K562 (cell line): ENCODE data around the gene PTGER2. TPM values are rescaled to one million over a fixed set of nuclear protein-coding genes. Genes with fewer than 3 reads are reported as not detected.

ENCODE experiments used
- ATAC-seq: fragments of 200-7000 bp; cut with Tn5 transposase; 3 replicates; pipeline ENCODE4 v1.9.1; 2020; ENCODE audit warnings: moderate library complexity
- BruUV-seq: library from RNA; stranded (reverse); fragments of 400-500 nt; replicated peaks from 2 replicates; lab custom pipeline; 2021; lab: Mats Ljungman, UMichigan
- CTCF ChIA-PET: fragments of 300-600 bp; formaldehyde crosslinking; extraction: SDS; loops from one replicate; lab custom pipeline; 2021; ENCODE audit warnings: low intra/inter-chr PET ratio; lab: Yijun Ruan, JAX
- POLR2A ChIA-PET: fragments of 300-600, 350-650 bp; sonication (Branson Sonifier 250); formaldehyde crosslinking; extraction: SDS; loops from one replicate; lab custom pipeline; 2021; ENCODE audit warnings: antibody characterized with exemption, inconsistent platforms; lab: Yijun Ruan, JAX
- DNase-seq, 4 experiments: peaks; one replicate each; pipeline versions ENCODE4 v3.0.0 to v3.0.0-alpha.2; 2011 to 2018; ENCODE audit warnings: low spot score in 3 of 4, mixed read lengths in 3 of 4; ENCODE audit errors: extremely low read depth in 1 of 4
- FAIRE-seq: peaks from 2 replicates; lab custom pipeline; 2011; peaks lifted over from hg19 to GRCh38; lab: Jason Lieb, UNC
- H2AFZ ChIP-seq: 2 replicates; pipeline ENCODE4 v1.6.0; 2011; ENCODE audit warnings: low read depth, low read length, control low read depth, inconsistent platforms
- H3K27ac ChIP-seq: fragments of 200-600 bp; 3 replicates; pipeline ENCODE4 v1.8.0; 2011; ENCODE audit warnings: low read depth, mild to moderate bottlenecking, control low read depth, inconsistent platforms, low read length, moderate library complexity, mixed read lengths; ENCODE audit errors: extremely low read depth
- H3K27me3 ChIP-seq, 2 experiments: fragments of 300-600 bp in 1 of 2; 2 replicates in 1 of 2; 3 replicates in 1 of 2; pipeline versions ENCODE4 v1.6.0 to v1.8.0; 2011; ENCODE audit warnings: inconsistent platforms in 2 of 2, low read length in 2 of 2, mild to moderate bottlenecking in 1 of 2, mixed read lengths in 1 of 2, moderate library complexity in 1 of 2; ENCODE audit not compliant: control insufficient read depth in 2 of 2, insufficient read depth in 2 of 2
- H3K36me3 ChIP-seq: fragments of 300-600 bp; 3 replicates; pipeline ENCODE4 v1.8.0; 2011; ENCODE audit warnings: mild to moderate bottlenecking, low read length, inconsistent platforms; ENCODE audit not compliant: control insufficient read depth, insufficient read depth
- H3K4me1 ChIP-seq, 2 experiments: fragments of 200-600 bp in 1 of 2; replicated peaks in 1 of 2; 2 replicates in 1 of 2; 3 replicates in 1 of 2; pipeline versions ENCODE4 v1.5.1 to v1.8.0; 2011; ENCODE audit warnings: inconsistent platforms in 2 of 2, low read length in 2 of 2, mild to moderate bottlenecking in 1 of 2, mixed read lengths in 1 of 2, moderate library complexity in 1 of 2; ENCODE audit not compliant: control insufficient read depth in 2 of 2, insufficient read depth in 2 of 2
- H3K4me2 ChIP-seq: 2 replicates; pipeline ENCODE4 v1.6.1; 2011; ENCODE audit warnings: low read length, control low read depth, inconsistent platforms, mixed read lengths; ENCODE audit not compliant: insufficient read depth
- H3K4me3 ChIP-seq: fragments of 200-600 bp; sonication (generic), shearing (Covaris generic); 2 replicates; pipeline ENCODE4 v1.5.1; 2016; ENCODE audit warnings: control low read depth, inconsistent platforms
- H3K79me2 ChIP-seq: fragments of 200-600 bp; 3 replicates; pipeline ENCODE4 v1.8.0; 2011; ENCODE audit warnings: low read length, inconsistent platforms; ENCODE audit not compliant: control insufficient read depth, insufficient read depth
- H3K9ac ChIP-seq, 2 experiments: 2 replicates each; pipeline versions ENCODE4 v1.6.0 to v1.6.1; 2011; ENCODE audit warnings: low read depth in 2 of 2, low read length in 2 of 2, control low read depth in 1 of 2, inconsistent platforms in 1 of 2, mild to moderate bottlenecking in 1 of 2, mixed read lengths in 1 of 2; ENCODE audit not compliant: insufficient read depth in 1 of 2
- H3K9me1 ChIP-seq: one replicate; pipeline ENCODE4 v1.6.0; 2011; ENCODE audit warnings: inconsistent platforms, mild to moderate bottlenecking, low read length, moderate library complexity; ENCODE audit not compliant: control insufficient read depth, insufficient read depth
- H3K9me3 ChIP-seq: replicated peaks from 2 replicates; pipeline ENCODE4 v1.5.1; 2011; ENCODE audit warnings: low read depth, low read length, inconsistent platforms; ENCODE audit not compliant: control insufficient read depth, insufficient read depth
- H4K20me1 ChIP-seq: replicated peaks from 2 replicates; pipeline ENCODE4 v1.6.1; 2011; ENCODE audit warnings: low read length, inconsistent platforms, mixed read lengths; ENCODE audit not compliant: control insufficient read depth, insufficient read depth
- CBFB ChIP-seq: sonication (generic); formaldehyde crosslinking; IDR thresholded peaks from 2 replicates; pipeline ENCODE4 v1.4.0; 2020; ENCODE audit warnings: mild to moderate bottlenecking, missing genetic modification reagents
- CBX2 ChIP-seq: fragments of 200-600 bp; sonication (generic); IDR thresholded peaks from one replicate; pipeline ENCODE4 v1.6.1; 2012; ENCODE audit warnings: mild to moderate bottlenecking, low read length, inconsistent platforms; ENCODE audit not compliant: insufficient read depth, poor library complexity, severe bottlenecking
- CHCHD3 ChIP-seq: fragments of 250-450 bp; sonication (Bioruptor Pico); IDR thresholded peaks from 2 replicates; pipeline ENCODE4 v2.1.2; 2022; ENCODE audit warnings: mild to moderate bottlenecking
- NELFE ChIP-seq: IDR thresholded peaks from 2 replicates; pipeline ENCODE4 v1.6.1; 2011; ENCODE audit warnings: mild to moderate bottlenecking; ENCODE audit not compliant: insufficient read depth, insufficient read length
- NFRKB ChIP-seq: fragments of 450-650 bp; IDR thresholded peaks from 2 replicates; pipeline ENCODE4 v1.6.1; 2016; ENCODE audit warnings: low read depth
- PHF20 ChIP-seq: fragments of 450-650 bp; IDR thresholded peaks from 2 replicates; pipeline ENCODE4 v1.6.1; 2018; ENCODE audit not compliant: partially characterized antibody
- SMAD1 ChIP-seq: fragments of 150-350 bp; IDR thresholded peaks from 2 replicates; pipeline ENCODE4 v1.6.1; 2014; ENCODE audit warnings: low read length, low read depth; ENCODE audit not compliant: partially characterized antibody
- SMARCE1 ChIP-seq: fragments of 450-650 bp; IDR thresholded peaks from 2 replicates; pipeline ENCODE4 v1.7.1; 2016; ENCODE audit warnings: mild to moderate bottlenecking
- TAF15 ChIP-seq: fragments of 200-400 bp; formaldehyde crosslinking; IDR thresholded peaks from 2 replicates; pipeline ENCODE4 v1.6.1; 2017; ENCODE audit warnings: mild to moderate bottlenecking, low read depth, low read length, moderate library complexity
- TAF9B ChIP-seq: fragments of 450-650 bp; IDR thresholded peaks from 2 replicates; pipeline ENCODE4 v1.6.1; 2018; ENCODE audit warnings: mild to moderate bottlenecking; ENCODE audit not compliant: partially characterized antibody
- TOE1 ChIP-seq, 2 experiments: fragments of 450-650 bp in 1 of 2; sonication (generic) in 1 of 2; formaldehyde crosslinking in 1 of 2; IDR thresholded peaks; 2 replicates each; pipeline versions ENCODE4 v1.7.1 to v1.8.0; 2016 to 2022; ENCODE audit warnings: borderline replicate concordance in 2 of 2, mild to moderate bottlenecking in 2 of 2, antibody characterized with exemption in 1 of 2, inconsistent platforms in 1 of 2, low read depth in 1 of 2, missing genetic modification reagents in 1 of 2, moderate library complexity in 1 of 2
- ZBTB17 ChIP-seq: fragments of 450-650 bp; formaldehyde crosslinking; IDR thresholded peaks from 2 replicates; pipeline ENCODE4 v1.4.0; 2020; ENCODE audit warnings: mild to moderate bottlenecking
- ZBTB8A ChIP-seq: fragments of 450-650 bp; IDR thresholded peaks from 2 replicates; pipeline ENCODE4 v1.6.1; 2018; ENCODE audit warnings: mild to moderate bottlenecking, moderate library complexity; ENCODE audit not compliant: partially characterized antibody
- WGBS: fragments of 100-300 bp; shearing (Covaris generic); methylation state at CpG from one replicate; pipeline ENCODE4 v1.1.6; 2016; ENCODE audit warnings: low coverage, mixed read lengths; ENCODE audit not compliant: insufficient coverage; ENCODE audit errors: missing lambda C conversion rate; 5-methylcytosine and 5-hydroxymethylcytosine counted together
- in situ Hi-C: fragments of 300-500 bp; cut with MboI; formaldehyde crosslinking; loops from 4 replicates; pipeline ENCODE4 v1.15.0; 2018; ENCODE audit warnings: inconsistent platforms, mixed read lengths
- intact Hi-C: fragments of 100-400 bp; cut with micrococcal nuclease; formaldehyde crosslinking; loops from 2 replicates; pipeline ENCODE4 v1.14.2; 2022
- polyA plus RNA-seq, 8 experiments: library from polyadenylated mRNA; depleted of rRNA in 4 of 8; stranded (reverse) in 5 of 8; unstranded in 3 of 8; fragments of >200 nt; fragmentation: Nextera tagmentation in 2 of 8; fragmentation: Illumina TruSeq in 1 of 8; extraction: Ambion mirVana in 2 of 8; extraction: Trizol in 1 of 8; gene quantifications; 2 replicates each; pipeline versions ENCODE4 v1.2.1 to v1.2.3, GENCODE V29; 2011 to 2014; ENCODE audit warnings: inconsistent platforms in 1 of 8, missing spikeins in 1 of 8
- total RNA-seq, 7 experiments: library from RNA; depleted of rRNA in 6 of 7; stranded (reverse); fragments of >200 nt in 6 of 7; fragmentation: Illumina TruSeq in 2 of 7; extraction: Trizol in 2 of 7; gene quantifications; 2 replicates each; pipeline versions ENCODE4 v1.2.1 to v1.2.3, GENCODE V29; 2011 to 2021; ENCODE audit warnings: low replicate concordance in 1 of 7
- TF ChIP-seq, protein P1 (sequence below): sonication (generic); formaldehyde crosslinking; IDR thresholded peaks from 2 replicates; pipeline ENCODE4 v1.4.0; 2020; ENCODE audit warnings: mild to moderate bottlenecking, missing genetic modification reagents
- TF ChIP-seq, protein P2 (sequence below), 2 experiments: fragments of 450-650 bp in 1 of 2; sonication (generic) in 1 of 2; formaldehyde crosslinking in 1 of 2; IDR thresholded peaks in 1 of 2; conservative IDR thresholded peaks in 1 of 2; 2 replicates each; pipeline versions ENCODE4 v1.6.1 to v1.8.1; 2016 to 2023; ENCODE audit warnings: mild to moderate bottlenecking in 2 of 2, moderate library complexity in 2 of 2, inconsistent platforms in 1 of 2, missing genetic modification reagents in 1 of 2
- TF ChIP-seq, protein P3 (sequence below): fragments of 450-650 bp; formaldehyde crosslinking; IDR thresholded peaks from 2 replicates; pipeline ENCODE4 v1.4.0; 2022; ENCODE audit warnings: missing genetic modification characterization

Gene PTGER2
- total and polyA plus RNA-seq, 9 of the 15 experiments (the other 6 are each of a cell fraction or from before 2014, with no cell fraction given): not detected

DNA sequence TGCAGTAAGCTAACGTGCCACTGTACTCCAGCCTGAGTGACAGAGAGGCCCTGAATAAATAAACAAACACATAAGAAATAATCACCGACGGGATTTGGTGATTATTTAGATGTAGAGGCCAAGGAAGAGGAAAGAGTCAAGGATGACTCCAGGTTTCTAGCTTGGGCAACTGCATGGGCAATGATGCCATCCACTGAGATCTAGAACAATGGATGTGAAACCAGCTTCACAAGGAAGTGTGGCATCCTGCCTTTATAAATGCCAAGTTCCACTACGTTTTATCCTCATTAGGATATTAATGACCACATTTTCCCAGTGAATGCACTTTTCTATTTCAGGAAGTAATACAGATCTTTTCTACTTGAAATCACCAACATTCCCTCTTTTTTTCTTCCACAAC is 10.9 kb upstream of the PTGER2 start:
- no peak overlapping the region for H2AFZ ChIP-seq
- no peak overlapping the region for H3K9ac ChIP-seq
- H3K4me1 ChIP-seq: no peaks in the 10 kb centered on the region
- no TSS peak for BruUV-seq
- in situ Hi-C loops: no loop called here
- CTCF ChIA-PET: no interaction called here
- H3K79me2 ChIP-seq: no peaks in the 10 kb centered on the region
- 0% methylated on average over 4 of the region's 4 CpGs for WGBS
- no peak overlapping the region for H3K4me3 ChIP-seq
- H3K9me3 ChIP-seq: no peaks in the 10 kb centered on the region
- ATAC-seq (no peak), DNase-seq (no peak), FAIRE-seq (no peak)
- intact Hi-C loops: loop anchor here (10.0 kb wide), 1 partner anchor 112 kb away; no protein-coding TSS in a partner anchor
- no peaks in the 10 kb centered on the region for H3K36me3 ChIP-seq
- H3K27ac ChIP-seq: no peak overlapping the region
- POLR2A ChIA-PET: interaction anchor here (0.7 kb wide), 1 partner anchor 620 kb away, joined by 3 read pairs; no protein-coding TSS in a partner anchor
- no peak overlapping the region for H3K4me2 ChIP-seq
- TF ChIP-seq TOE1 (IDR thresholded peaks at IDR 0.05; ENCODE audit: borderline replicate concordance): no peak
- TF ChIP-seq TOE1 (CRISPR knock-in tag; IDR thresholded peaks at IDR 0.05; ENCODE audit: borderline replicate concordance, low read depth): no peak
- no peak for TF ChIP-seq ZBTB8A
- no peak for TF ChIP-seq NELFE
- no peak for TF ChIP-seq CHCHD3 (CRISPR knock-in tag)
- TF ChIP-seq, protein P1, sequence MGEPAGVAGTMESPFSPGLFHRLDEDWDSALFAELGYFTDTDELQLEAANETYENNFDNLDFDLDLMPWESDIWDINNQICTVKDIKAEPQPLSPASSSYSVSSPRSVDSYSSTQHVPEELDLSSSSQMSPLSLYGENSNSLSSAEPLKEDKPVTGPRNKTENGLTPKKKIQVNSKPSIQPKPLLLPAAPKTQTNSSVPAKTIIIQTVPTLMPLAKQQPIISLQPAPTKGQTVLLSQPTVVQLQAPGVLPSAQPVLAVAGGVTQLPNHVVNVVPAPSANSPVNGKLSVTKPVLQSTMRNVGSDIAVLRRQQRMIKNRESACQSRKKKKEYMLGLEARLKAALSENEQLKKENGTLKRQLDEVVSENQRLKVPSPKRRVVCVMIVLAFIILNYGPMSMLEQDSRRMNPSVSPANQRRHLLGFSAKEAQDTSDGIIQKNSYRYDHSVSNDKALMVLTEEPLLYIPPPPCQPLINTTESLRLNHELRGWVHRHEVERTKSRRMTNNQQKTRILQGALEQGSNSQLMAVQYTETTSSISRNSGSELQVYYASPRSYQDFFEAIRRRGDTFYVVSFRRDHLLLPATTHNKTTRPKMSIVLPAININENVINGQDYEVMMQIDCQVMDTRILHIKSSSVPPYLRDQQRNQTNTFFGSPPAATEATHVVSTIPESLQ: no peak
- TF ChIP-seq CBFB (CRISPR knock-in tag): no peak
- TF ChIP-seq SMARCE1: no peak
- TF ChIP-seq, protein P2, sequence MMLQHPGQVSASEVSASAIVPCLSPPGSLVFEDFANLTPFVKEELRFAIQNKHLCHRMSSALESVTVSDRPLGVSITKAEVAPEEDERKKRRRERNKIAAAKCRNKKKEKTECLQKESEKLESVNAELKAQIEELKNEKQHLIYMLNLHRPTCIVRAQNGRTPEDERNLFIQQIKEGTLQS (IDR thresholded peaks at IDR 0.05): no peak
- TF ChIP-seq, protein P2 (CRISPR knock-in tag; conservative IDR thresholded peaks at IDR 0.05): no peak
- TF ChIP-seq PHF20: no peak
- TF ChIP-seq SMAD1: no peak
- no peak for TF ChIP-seq CBX2
- no peak for TF ChIP-seq TAF9B
- TF ChIP-seq TAF15: no peak
- no peak for TF ChIP-seq ZBTB17 (CRISPR knock-in tag)
- TF ChIP-seq, protein P3, sequence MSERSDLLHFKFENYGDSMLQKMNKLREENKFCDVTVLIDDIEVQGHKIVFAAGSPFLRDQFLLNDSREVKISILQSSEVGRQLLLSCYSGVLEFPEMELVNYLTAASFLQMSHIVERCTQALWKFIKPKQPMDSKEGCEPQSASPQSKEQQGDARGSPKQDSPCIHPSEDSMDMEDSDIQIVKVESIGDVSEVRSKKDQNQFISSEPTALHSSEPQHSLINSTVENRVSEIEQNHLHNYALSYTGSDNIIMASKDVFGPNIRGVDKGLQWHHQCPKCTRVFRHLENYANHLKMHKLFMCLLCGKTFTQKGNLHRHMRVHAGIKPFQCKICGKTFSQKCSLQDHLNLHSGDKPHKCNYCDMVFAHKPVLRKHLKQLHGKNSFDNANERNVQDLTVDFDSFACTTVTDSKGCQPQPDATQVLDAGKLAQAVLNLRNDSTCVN (CRISPR knock-in tag): no peak
- TF ChIP-seq NFRKB: no peak
- H3K27me3 ChIP-seq: peaks cover 0 to 2% of the 10 kb centered on the region in 2 experiments; a peak in 1 of 5 replicates
- H3K9me1 ChIP-seq: no peaks in the 10 kb centered on the region
- H4K20me1 ChIP-seq: no peaks in the 10 kb centered on the region
